CD14-positive monocyte (primary cell): ENCODE measurements around the gene SLC38A1. TPM values are rescaled to one million over a fixed set of nuclear protein-coding genes. Genes with fewer than 3 reads are reported as not detected.
A peak's percentile ranks its signal among the peaks of the same experiment; 100 is the strongest.

Source experiments
- DNase-seq, 3 donors: peaks; one replicate each; pipeline ENCODE4 v3.0.0-alpha.2; 2011 to 2022
- H2AFZ ChIP-seq: 2 replicates; pipeline ENCODE4 v1.6.0; 2012; ENCODE audit warnings: mild to moderate bottlenecking, low read depth, low read length, inconsistent platforms; ENCODE audit not compliant: insufficient read depth, poor library complexity, severe bottlenecking
- H3K27ac ChIP-seq, 2 donors: 1 replicate in 1 of 2; 2 replicates in 1 of 2; pipeline ENCODE4 v1.5.1; 2012 to 2013; ENCODE audit warnings: low read length in 2 of 2, control low read depth in 1 of 2, inconsistent platforms in 1 of 2, low read depth in 1 of 2, mild to moderate bottlenecking in 1 of 2
- H3K27me3 ChIP-seq, 2 donors: one replicate each; pipeline versions ENCODE4 v1.6.0 to v1.6.1; 2011 to 2013; ENCODE audit warnings: low read length in 2 of 2; ENCODE audit not compliant: control insufficient read depth in 2 of 2, insufficient read depth in 2 of 2
- H3K36me3 ChIP-seq, 2 donors: replicated peaks in 1 of 2; 1 replicate in 1 of 2; 2 replicates in 1 of 2; pipeline versions ENCODE4 v1.5.1 to v1.6.1; 2012 to 2013; ENCODE audit warnings: low read length in 2 of 2, control low read depth in 1 of 2, inconsistent platforms in 1 of 2, mild to moderate bottlenecking in 1 of 2; ENCODE audit not compliant: insufficient read depth in 2 of 2, control insufficient read depth in 1 of 2
- H3K4me1 ChIP-seq, 2 donors: 1 replicate in 1 of 2; 2 replicates in 1 of 2; pipeline versions ENCODE4 v1.5.1 to v1.6.1; 2012 to 2013; ENCODE audit warnings: low read length in 2 of 2, control low read depth in 1 of 2, inconsistent platforms in 1 of 2, mild to moderate bottlenecking in 1 of 2, moderate library complexity in 1 of 2; ENCODE audit not compliant: insufficient read depth in 2 of 2, control insufficient read depth in 1 of 2
- H3K4me2 ChIP-seq: replicated peaks from 2 replicates; pipeline ENCODE3; 2012; ENCODE audit warnings: low read length, moderate library complexity, mild to moderate bottlenecking; ENCODE audit not compliant: poor library complexity, severe bottlenecking; ENCODE audit errors: extremely low read depth
- H3K4me3 ChIP-seq, 3 experiments: fragments of 200-600 bp in 1 of 3; sonication (generic) in 1 of 3; replicated peaks in 1 of 3; 1 replicate in 2 of 3; 2 replicates in 1 of 3; pipeline ENCODE4 v1.5.1; 2011 to 2013; ENCODE audit warnings: low read length in 3 of 3, mild to moderate bottlenecking in 3 of 3, control low read depth in 2 of 3, low read depth in 2 of 3, inconsistent platforms in 1 of 3, moderate library complexity in 1 of 3
- H3K79me2 ChIP-seq: 2 replicates; pipeline ENCODE4 v1.6.0; 2012; ENCODE audit warnings: mild to moderate bottlenecking, control low read depth, inconsistent platforms, low read length, moderate library complexity; ENCODE audit not compliant: insufficient read depth
- H3K9ac ChIP-seq: 2 replicates; pipeline ENCODE4 v1.6.0; 2017; ENCODE audit warnings: low read length, mild to moderate bottlenecking; ENCODE audit not compliant: insufficient read depth, poor library complexity, severe bottlenecking
- H3K9me3 ChIP-seq, 2 donors: replicated peaks in 1 of 2; 1 replicate in 1 of 2; 2 replicates in 1 of 2; pipeline versions ENCODE4 v1.5.1 to v1.6.1; 2012 to 2013; ENCODE audit warnings: low read length in 2 of 2, control low read depth in 1 of 2; ENCODE audit not compliant: control insufficient read depth in 1 of 2, insufficient read depth in 1 of 2
- H4K20me1 ChIP-seq: 2 replicates; pipeline ENCODE4 v1.6.0; 2012; ENCODE audit warnings: mild to moderate bottlenecking, low read length, control low read depth, moderate library complexity; ENCODE audit not compliant: insufficient read depth
- H3K27ac Mint-ChIP-seq, 7 donors: one replicate each; pipeline ENCODE4 v1.8.0; 2020; ENCODE audit warnings: mild to moderate bottlenecking in 7 of 7, mixed read lengths in 7 of 7, moderate library complexity in 6 of 7, inconsistent platforms in 2 of 7
- H3K27me3 Mint-ChIP-seq, 3 donors: one replicate each; pipeline ENCODE4 v1.8.0; 2021 to 2022; ENCODE audit warnings: low read depth in 3 of 3, mild to moderate bottlenecking in 3 of 3, mixed read lengths in 3 of 3, moderate library complexity in 3 of 3, inconsistent platforms in 1 of 3
- H3K36me3 Mint-ChIP-seq, 2 donors: one replicate each; pipeline ENCODE4 v1.8.0; 2020; ENCODE audit warnings: mixed read lengths in 2 of 2, inconsistent platforms in 1 of 2, mild to moderate bottlenecking in 1 of 2
- H3K4me1 Mint-ChIP-seq: one replicate; pipeline ENCODE4 v1.8.0; 2020; ENCODE audit warnings: mild to moderate bottlenecking, mixed read lengths
- H3K4me3 Mint-ChIP-seq, 2 donors: one replicate each; pipeline ENCODE4 v1.8.0; 2020; ENCODE audit warnings: mild to moderate bottlenecking in 2 of 2, mixed read lengths in 2 of 2, moderate library complexity in 1 of 2
- H3K9me3 Mint-ChIP-seq, 7 donors: one replicate each; pipeline ENCODE4 v1.8.0; 2020 to 2022; ENCODE audit warnings: mixed read lengths in 7 of 7, mild to moderate bottlenecking in 6 of 7, moderate library complexity in 6 of 7, inconsistent platforms in 2 of 7
- CTCF ChIP-seq: fragments of 200-600 bp; IDR thresholded peaks from one replicate; pipeline ENCODE4 v1.8.0; 2022; ENCODE audit warnings: antibody characterized with exemption, mild to moderate bottlenecking
- WGBS: methylation state at CpG from one replicate; pipeline ENCODE4 v1.1.5; 2013; ENCODE audit warnings: missing lambda C conversion rate; ENCODE audit not compliant: insufficient coverage; 5-methylcytosine and 5-hydroxymethylcytosine counted together
- intact Hi-C, 2 donors: fragments of 100-400 bp; cut with micrococcal nuclease; formaldehyde crosslinking; loops; one replicate each; pipeline versions ENCODE4 v1.15.0 to v1.15.1; 2023
- polyA plus RNA-seq, 3 donors: library from polyadenylated mRNA; depleted of rRNA in 1 of 3; unstranded in 2 of 3; stranded (reverse) in 1 of 3; fragments of 300-500 nt in 2 of 3; fragments of >200 nt in 1 of 3; fragmentation: Illumina TruSeq in 2 of 3; gene quantifications; 1 replicate in 2 of 3; 2 replicates in 1 of 3; pipeline ENCODE4 v1.2.3, GENCODE V29; 2012 to 2021

The SLC38A1 gene
- polyA plus RNA-seq, 3 donors = 0.92 to 1.9 (median 1.6) TPM

GRCh38 chr12:46217541-46218321, 51.1 kb downstream of the SLC38A1 start:
- H3K36me3 Mint-ChIP-seq = peaks cover 12% of the 10 kb centered on the region in 2 donors
- H4K20me1 ChIP-seq = no peaks in the 10 kb centered on the region
- H3K4me1 Mint-ChIP-seq = peaks cover 78% of the 10 kb centered on the region
- H3K4me3 ChIP-seq = peak overlapping the region in 1 of 3 experiments; percentile 27
- peak overlapping the region; percentile 23 to 81 (median 56) for H3K27ac Mint-ChIP-seq
- peak; percentile 76 to 91 (median 90) for DNase-seq
- H3K27me3 ChIP-seq = no peaks in the 10 kb centered on the region
- 0% methylated on average over 1 of the region's 6 CpGs for WGBS
- no peaks in the 10 kb centered on the region for H3K9me3 ChIP-seq
- H3K36me3 ChIP-seq = no peaks in the 10 kb centered on the region
- H3K9me3 Mint-ChIP-seq = peaks cover 0 to 4% (median 0%) of the 10 kb centered on the region in 7 donors
- peaks cover 81 to 82% of the 10 kb centered on the region in 2 donors for H3K4me1 ChIP-seq
- peak overlapping the region in 1 of 2 donors; percentile 63 for H3K27ac ChIP-seq
- H3K9ac ChIP-seq = no peak overlapping the region
- H3K79me2 ChIP-seq = no peaks in the 10 kb centered on the region
- intact Hi-C loops = loop anchor here (5.0 to 10.0 kb wide), 3 partner anchors 50 to 563 kb away; partner anchors contain the start of genes SLC38A1 (in 2 of the 2) and SLC38A2 (in 1 of the 2)
- H3K27me3 Mint-ChIP-seq = peaks cover 16 to 26% (median 21%) of the 10 kb centered on the region in 3 donors
- no peak for TF ChIP-seq CTCF
- peak overlapping the region in 1 of 2 donors; percentile 78 for H3K4me3 Mint-ChIP-seq
- H2AFZ ChIP-seq = no peak overlapping the region
- peak overlapping the region; percentile 57 for H3K4me2 ChIP-seq

GRCh38 chr12:46214668-46215436, 54.0 kb downstream of the SLC38A1 start:
- Mint-ChIP-seq H3K27ac (peak overlapping the region; percentile 80 to 97 (median 88)), H3K4me3 (peak overlapping the region; percentile 49 to 71)

More at GRCh38 chr12:46214668-46215436, 54.0 kb downstream of the SLC38A1 start:
- H3K27ac ChIP-seq = peak overlapping the region in 1 of 2 donors; percentile 37
- H3K4me2 ChIP-seq = peak overlapping the region; percentile 50
- no peaks in the 10 kb centered on the region for H4K20me1 ChIP-seq
- no peaks in the 10 kb centered on the region for H3K36me3 ChIP-seq
- 74% methylated on average over 3 of the region's 7 CpGs for WGBS
- H3K27me3 Mint-ChIP-seq = peaks cover 14 to 25% (median 24%) of the 10 kb centered on the region in 3 donors
- no peak overlapping the region for H3K9ac ChIP-seq
- H3K4me1 Mint-ChIP-seq = peaks cover 58% of the 10 kb centered on the region
- H3K4me1 ChIP-seq = peaks cover 53 to 54% of the 10 kb centered on the region in 2 donors
- H3K27me3 ChIP-seq = no peaks in the 10 kb centered on the region
- no peaks in the 10 kb centered on the region for H3K9me3 ChIP-seq
- H3K4me3 ChIP-seq = peak overlapping the region in 1 of 3 experiments; percentile 36
- peaks cover 0 to 4% (median 0%) of the 10 kb centered on the region in 7 donors for H3K9me3 Mint-ChIP-seq
- TF ChIP-seq CTCF = no peak
- intact Hi-C loops = loop anchor here (5.0 to 10.0 kb wide), 3 partner anchors 52 to 560 kb away; partner anchors contain the start of genes SLC38A1 (in 2 of the 2) and SLC38A2 (in 1 of the 2)
- H2AFZ ChIP-seq = no peak overlapping the region
- H3K79me2 ChIP-seq = no peaks in the 10 kb centered on the region
- peaks cover 9 to 12% of the 10 kb centered on the region in 2 donors for H3K36me3 Mint-ChIP-seq
- peak; percentile 57 to 76 (median 61) for DNase-seq
